Omental fat pad (tissue), 4 donors: Measurements from ENCODE around the gene RANBP3L. TPM values are rescaled to one million over a fixed set of nuclear protein-coding genes. Genes with fewer than 3 reads are reported as not detected.

Experiments used
- ATAC-seq: fragments of 150-250 bp; one replicate; pipeline ENCODE4 v1.9.1; 2016; ENCODE audit warnings: mild to moderate bottlenecking, moderate library complexity; ENCODE audit not compliant: low FRiP score
- DNase-seq: peaks from one replicate; pipeline ENCODE4 v3.0.0-alpha.2; 2019; ENCODE audit warnings: low spot score
- total RNA-seq, 4 donors: library from RNA; depleted of rRNA; stranded (reverse); fragments of >200 nt; gene quantifications; one replicate each; pipeline ENCODE4 v1.1.0, GENCODE V29; 2016
- TF ChIP-seq, protein P1 (sequence below), 3 donors: fragments of 450-650 bp; IDR thresholded peaks; one replicate each; pipeline ENCODE4 v1.5.1; 2016 to 2017; ENCODE audit warnings: antibody characterized with exemption in 3 of 3, mild to moderate bottlenecking in 3 of 3, moderate library complexity in 2 of 3

The RANBP3L gene
- total RNA-seq, 4 donors from 2014 or later = 0.50 to 10.6 (median 2.8) TPM

DNA sequence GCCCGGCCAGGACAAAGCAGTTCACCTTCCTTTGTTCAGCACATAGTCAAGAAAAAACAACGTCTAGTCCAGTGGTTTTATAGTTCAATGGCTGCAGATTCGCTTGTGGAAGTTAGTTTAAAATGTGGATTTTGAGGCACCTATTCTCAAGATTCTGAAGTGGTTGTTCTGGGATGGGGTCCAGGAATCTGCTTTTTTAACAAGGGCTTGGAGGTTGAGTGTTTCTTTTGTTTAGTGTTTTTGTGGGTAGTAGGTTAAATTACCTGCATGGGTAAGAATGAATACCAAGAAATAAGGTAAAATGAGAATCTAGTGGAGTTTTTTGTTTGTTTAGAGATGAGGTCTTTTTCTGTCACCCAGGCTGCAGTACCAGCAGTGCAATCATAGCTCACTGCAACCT lies 31.5 kb downstream of the RANBP3L start:
- DNase-seq (no peak), ATAC-seq (no peak)
- TF ChIP-seq, protein P1, sequence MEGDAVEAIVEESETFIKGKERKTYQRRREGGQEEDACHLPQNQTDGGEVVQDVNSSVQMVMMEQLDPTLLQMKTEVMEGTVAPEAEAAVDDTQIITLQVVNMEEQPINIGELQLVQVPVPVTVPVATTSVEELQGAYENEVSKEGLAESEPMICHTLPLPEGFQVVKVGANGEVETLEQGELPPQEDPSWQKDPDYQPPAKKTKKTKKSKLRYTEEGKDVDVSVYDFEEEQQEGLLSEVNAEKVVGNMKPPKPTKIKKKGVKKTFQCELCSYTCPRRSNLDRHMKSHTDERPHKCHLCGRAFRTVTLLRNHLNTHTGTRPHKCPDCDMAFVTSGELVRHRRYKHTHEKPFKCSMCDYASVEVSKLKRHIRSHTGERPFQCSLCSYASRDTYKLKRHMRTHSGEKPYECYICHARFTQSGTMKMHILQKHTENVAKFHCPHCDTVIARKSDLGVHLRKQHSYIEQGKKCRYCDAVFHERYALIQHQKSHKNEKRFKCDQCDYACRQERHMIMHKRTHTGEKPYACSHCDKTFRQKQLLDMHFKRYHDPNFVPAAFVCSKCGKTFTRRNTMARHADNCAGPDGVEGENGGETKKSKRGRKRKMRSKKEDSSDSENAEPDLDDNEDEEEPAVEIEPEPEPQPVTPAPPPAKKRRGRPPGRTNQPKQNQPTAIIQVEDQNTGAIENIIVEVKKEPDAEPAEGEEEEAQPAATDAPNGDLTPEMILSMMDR (IDR thresholded peaks at IDR 0.05) = no peak

DNA sequence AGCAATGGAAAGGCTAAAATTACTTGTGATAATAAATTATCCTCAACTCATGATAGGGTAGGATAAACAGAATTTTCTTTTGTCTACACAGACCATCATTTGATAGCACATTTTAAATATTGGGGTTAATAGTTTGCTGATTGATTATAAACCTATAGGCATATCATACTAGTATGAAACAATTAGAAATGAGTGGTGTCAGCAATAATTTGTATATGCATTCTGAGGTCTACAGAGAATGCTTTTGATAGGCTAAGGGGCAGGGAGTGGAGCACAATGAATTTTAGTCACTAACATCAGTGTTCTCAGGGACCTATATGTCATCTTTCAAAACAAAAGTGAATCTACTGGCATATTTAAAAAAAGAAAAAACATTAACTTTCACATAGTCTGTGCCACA lies 32.2 kb downstream of the RANBP3L start:
- ATAC-seq (no peak), DNase-seq (no peak)
- TF ChIP-seq, protein P1 (IDR thresholded peaks at IDR 0.05) = no peak

DNA sequence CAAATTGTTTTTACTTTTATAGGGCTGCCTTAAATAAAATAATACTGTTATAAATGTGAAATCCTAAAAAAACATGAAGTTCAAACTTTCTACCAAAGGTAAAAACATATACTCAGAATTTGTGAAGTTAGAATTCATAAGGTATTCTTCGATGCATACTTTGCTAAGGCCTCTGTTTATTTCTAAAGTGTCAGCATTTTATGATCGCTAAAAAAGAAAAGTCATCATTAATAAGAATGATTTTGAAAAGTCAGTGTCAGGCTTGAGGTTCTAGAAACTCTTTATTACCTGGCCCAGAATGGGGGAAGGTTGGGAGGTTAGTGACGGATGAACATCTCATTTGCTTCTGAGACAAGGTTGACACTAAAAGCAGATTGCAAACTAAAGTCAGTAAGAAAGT lies 33.8 kb downstream of the RANBP3L start:
- DNase-seq = no peak
- TF ChIP-seq, protein P1 (IDR thresholded peaks at IDR 0.05) = no peak
- no peak for ATAC-seq

DNA sequence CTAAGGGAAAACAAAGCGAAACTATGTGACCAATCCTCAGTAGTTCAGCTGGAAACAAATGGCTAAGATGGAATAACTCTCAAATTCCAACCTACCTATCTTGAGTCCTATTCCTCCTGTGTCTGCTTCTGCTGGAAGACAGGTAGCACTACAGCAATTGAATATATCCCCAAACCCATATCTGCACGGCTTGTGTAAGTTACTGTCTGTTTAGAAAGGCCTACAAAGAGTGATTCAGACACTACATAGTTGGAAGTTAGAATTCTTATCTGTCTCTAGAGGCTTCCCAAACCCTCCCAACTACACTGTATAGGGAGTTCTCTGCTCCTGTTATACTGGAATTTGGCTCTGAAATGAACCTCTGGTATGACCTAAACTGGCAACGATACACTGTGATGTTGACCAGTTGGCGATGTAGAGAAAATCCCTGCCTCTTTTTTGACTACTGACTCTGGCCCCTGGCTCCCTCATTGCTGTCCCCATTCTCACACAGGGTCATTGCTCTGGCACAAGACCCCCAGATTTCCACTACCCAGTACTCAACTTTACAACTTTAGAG lies 37.4 kb downstream of the RANBP3L start:
- ATAC-seq = no peak
- TF ChIP-seq, protein P1 (IDR thresholded peaks at IDR 0.05) = no peak
- DNase-seq = no peak

GRCh38 chr5:36261186-36261585 lies 40.5 kb downstream of the RANBP3L start:
- no peak for DNase-seq
- ATAC-seq = no peak
- TF ChIP-seq, protein P1 (IDR thresholded peaks at IDR 0.05) = no peak

DNA sequence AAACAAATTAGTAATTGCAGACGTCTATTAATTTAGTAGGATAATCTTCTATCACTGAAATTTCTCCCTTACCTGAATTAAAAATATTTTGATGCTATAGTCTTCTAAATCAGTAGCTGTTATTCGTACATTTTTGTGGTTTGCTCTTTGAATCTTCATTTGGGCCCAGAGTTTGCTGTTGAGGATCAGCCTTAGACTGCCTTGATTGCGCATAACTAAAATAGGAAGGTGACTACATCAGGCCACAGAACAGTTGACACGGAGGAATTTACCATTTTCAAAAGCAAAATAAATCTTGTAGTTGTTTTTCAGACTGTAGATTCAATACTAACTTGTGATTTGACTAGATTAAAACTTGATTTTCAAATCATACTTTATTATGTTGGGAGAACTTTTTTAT lies 48.1 kb downstream of the RANBP3L start:
- DNase-seq = no peak
- ATAC-seq = no peak
- TF ChIP-seq, protein P1 (IDR thresholded peaks at IDR 0.05) = no peak

GRCh38 chr5:36252722-36253365 lies 48.9 kb downstream of the RANBP3L start:
- TF ChIP-seq, protein P1 (IDR thresholded peaks at IDR 0.05) = no peak
- DNase-seq (no peak), ATAC-seq (peak; percentile 66)
